ENCODE results near the gene MAGI1. TPM values are rescaled to one million over a fixed set of nuclear protein-coding genes. Genes with fewer than 3 reads are reported as not detected.

The MAGI1 gene
- polyA plus RNA-seq, 1 of the 3 experiments (the other 2 are of a cell fraction): 10.3 TPM

DNA sequence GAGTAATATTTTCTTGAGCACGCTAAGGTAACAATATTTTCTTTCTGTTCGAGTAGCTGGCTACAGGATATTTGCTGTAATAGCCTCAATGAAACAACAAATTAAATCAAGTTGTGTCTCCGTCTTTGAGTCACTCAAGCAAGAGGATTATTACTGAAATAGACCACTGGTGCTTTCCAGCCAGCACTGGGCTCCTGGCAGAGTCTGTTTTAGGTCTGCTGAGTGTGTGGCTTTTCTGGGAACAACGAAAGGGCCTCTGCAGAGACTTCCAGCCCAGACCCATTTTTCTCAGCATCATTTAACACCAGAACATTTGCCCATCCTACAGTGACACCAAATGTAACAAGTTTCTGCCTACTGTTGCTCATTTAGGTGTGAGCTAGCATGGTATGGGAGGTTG lies 652.9 kb downstream of the MAGI1 start (continued):
- no peak for TF ChIP-seq GATA2 (CRISPR knock-in tag; IDR thresholded peaks at IDR 0.05)

DNA sequence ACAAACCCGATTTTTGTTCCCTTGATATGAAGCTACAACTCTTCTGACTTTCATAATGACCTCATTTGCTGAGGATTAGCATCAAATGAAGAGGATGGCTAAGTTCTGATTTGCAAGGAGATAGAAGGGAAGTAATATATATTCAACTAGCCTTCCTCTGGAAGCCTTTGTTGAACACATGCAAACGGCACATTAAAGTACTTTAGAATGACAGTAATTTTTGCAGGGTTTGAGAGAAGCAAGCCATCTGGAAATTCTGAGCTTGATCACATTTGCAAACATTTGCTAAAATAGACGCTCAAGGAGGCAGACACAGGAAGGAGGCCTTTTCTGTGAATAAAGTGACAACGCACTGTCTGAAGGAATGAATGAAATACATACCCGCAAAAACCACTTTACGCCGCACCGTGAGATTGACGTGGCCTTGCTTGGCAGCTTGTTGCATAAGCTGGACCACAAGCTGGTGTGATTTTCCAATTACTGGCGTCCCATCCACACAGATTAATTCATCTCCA lies 657.2 kb downstream of the MAGI1 start:
- Histone ChIP-seq H3K27ac (ENCODE audit: low read depth in 2 of 2, low read length in 1 of 2) (no peak overlapping the region), H2AFZ (ENCODE audit: low read depth) (no peak overlapping the region), H3K4me3 (ENCODE audit: low read depth in 2 of 2, low read length in 1 of 2) (no peak overlapping the region), H3K9me2 (no peaks in the 10 kb centered on the region), H3K27me3 (ENCODE audit: insufficient read depth) (no peaks in the 10 kb centered on the region), H3K4me2 (no peak overlapping the region), H4K20me1 (ENCODE audit: insufficient read depth) (no peaks in the 10 kb centered on the region), H3K79me2 (ENCODE audit: insufficient read depth) (no peaks in the 10 kb centered on the region), H3K9ac (no peak overlapping the region), H3K36me3 (replicated peaks in 1 of 2; ENCODE audit: control insufficient read depth in 1 of 2, insufficient read depth in 2 of 2, low read length in 1 of 2) (peaks cover 35% of the 10 kb centered on the region in 2 experiments), H3F3A (replicated peaks; ENCODE audit: insufficient read depth) (no peaks in the 10 kb centered on the region), H3K4me1 (ENCODE audit: control insufficient read depth in 1 of 2, insufficient read depth in 2 of 2, low read depth in 1 of 2, low read length in 1 of 2) (no peaks in the 10 kb centered on the region; a peak in 1 of 4 replicates), H3K9me3 (no peaks in the 10 kb centered on the region)
- WGBS (ENCODE audit: low lambda C conversion rate): 95% methylated on average over 10 of the region's 10 CpGs
- ChIA-PET POLR2A (interaction anchor here (0.6 kb wide), 1 partner anchor 670 kb away, joined by 3 read pairs; no protein-coding TSS in a partner anchor), CTCF (interaction anchor here (0.7 to 1.2 kb wide), 2 partner anchors 748 to 851 kb away, joined by 3 read pairs; no protein-coding TSS in a partner anchor)
- DNase-seq: no peak
- TF ChIP-seq YY1 (IDR thresholded peaks at IDR 0.05; ENCODE audit: low read depth) (no peak), SIN3A (IDR thresholded peaks at IDR 0.05; ENCODE audit: borderline replicate concordance, low read depth, low read length) (no peak), TCF12 (IDR thresholded peaks at IDR 0.05) (no peak), POLR2AphosphoS5 (IDR thresholded peaks at IDR 0.05; ENCODE audit: low read depth, low read length) (no peak)
- TF ChIP-seq, protein P1, sequence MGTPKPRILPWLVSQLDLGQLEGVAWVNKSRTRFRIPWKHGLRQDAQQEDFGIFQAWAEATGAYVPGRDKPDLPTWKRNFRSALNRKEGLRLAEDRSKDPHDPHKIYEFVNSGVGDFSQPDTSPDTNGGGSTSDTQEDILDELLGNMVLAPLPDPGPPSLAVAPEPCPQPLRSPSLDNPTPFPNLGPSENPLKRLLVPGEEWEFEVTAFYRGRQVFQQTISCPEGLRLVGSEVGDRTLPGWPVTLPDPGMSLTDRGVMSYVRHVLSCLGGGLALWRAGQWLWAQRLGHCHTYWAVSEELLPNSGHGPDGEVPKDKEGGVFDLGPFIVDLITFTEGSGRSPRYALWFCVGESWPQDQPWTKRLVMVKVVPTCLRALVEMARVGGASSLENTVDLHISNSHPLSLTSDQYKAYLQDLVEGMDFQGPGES (IDR thresholded peaks at IDR 0.05; ENCODE audit: low read depth, low read length): no peak

DNA sequence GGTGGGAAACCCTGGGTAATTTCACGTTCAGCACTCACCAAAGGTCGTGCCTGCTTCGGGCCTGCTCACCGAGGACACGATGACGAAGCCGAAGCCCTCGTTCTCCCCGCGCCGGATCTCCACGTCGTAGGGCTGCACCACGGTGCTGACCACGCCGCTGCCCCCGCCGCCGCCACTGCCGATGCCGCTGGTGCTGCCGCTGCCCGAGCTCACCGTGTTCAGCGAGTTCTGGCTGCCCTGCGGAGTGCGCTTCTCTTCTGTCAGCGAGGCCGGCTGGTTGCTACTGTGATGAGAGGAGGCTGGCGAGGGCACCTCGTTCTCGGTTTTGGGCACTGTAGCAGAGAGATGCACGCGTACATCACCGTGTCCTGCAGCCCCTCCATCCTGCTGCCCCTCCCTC lies 659.5 kb downstream of the MAGI1 start:
- 97% methylated on average over 32 of the region's 35 CpGs for WGBS (ENCODE audit: low lambda C conversion rate)
- no peak overlapping the region for H3K4me2 ChIP-seq

More for the DNA sequence above, 659.5 kb downstream of the MAGI1 start:
- H3K4me1 ChIP-seq (ENCODE audit: control insufficient read depth in 1 of 2, insufficient read depth in 2 of 2, low read depth in 1 of 2, low read length in 1 of 2): no peaks in the 10 kb centered on the region
- H3K27ac ChIP-seq (ENCODE audit: low read depth in 2 of 2, low read length in 1 of 2): no peak overlapping the region
- H4K20me1 ChIP-seq (ENCODE audit: insufficient read depth): no peaks in the 10 kb centered on the region
- H3F3A ChIP-seq (replicated peaks; ENCODE audit: insufficient read depth): no peaks in the 10 kb centered on the region
- no peak for DNase-seq
- H3K27me3 ChIP-seq (ENCODE audit: insufficient read depth): no peaks in the 10 kb centered on the region
- no peak overlapping the region for H2AFZ ChIP-seq (ENCODE audit: low read depth)
- TF ChIP-seq, protein P2, sequence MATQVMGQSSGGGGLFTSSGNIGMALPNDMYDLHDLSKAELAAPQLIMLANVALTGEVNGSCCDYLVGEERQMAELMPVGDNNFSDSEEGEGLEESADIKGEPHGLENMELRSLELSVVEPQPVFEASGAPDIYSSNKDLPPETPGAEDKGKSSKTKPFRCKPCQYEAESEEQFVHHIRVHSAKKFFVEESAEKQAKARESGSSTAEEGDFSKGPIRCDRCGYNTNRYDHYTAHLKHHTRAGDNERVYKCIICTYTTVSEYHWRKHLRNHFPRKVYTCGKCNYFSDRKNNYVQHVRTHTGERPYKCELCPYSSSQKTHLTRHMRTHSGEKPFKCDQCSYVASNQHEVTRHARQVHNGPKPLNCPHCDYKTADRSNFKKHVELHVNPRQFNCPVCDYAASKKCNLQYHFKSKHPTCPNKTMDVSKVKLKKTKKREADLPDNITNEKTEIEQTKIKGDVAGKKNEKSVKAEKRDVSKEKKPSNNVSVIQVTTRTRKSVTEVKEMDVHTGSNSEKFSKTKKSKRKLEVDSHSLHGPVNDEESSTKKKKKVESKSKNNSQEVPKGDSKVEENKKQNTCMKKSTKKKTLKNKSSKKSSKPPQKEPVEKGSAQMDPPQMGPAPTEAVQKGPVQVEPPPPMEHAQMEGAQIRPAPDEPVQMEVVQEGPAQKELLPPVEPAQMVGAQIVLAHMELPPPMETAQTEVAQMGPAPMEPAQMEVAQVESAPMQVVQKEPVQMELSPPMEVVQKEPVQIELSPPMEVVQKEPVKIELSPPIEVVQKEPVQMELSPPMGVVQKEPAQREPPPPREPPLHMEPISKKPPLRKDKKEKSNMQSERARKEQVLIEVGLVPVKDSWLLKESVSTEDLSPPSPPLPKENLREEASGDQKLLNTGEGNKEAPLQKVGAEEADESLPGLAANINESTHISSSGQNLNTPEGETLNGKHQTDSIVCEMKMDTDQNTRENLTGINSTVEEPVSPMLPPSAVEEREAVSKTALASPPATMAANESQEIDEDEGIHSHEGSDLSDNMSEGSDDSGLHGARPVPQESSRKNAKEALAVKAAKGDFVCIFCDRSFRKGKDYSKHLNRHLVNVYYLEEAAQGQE (IDR thresholded peaks at IDR 0.05; ENCODE audit: low read depth, low read length): no peak
- TF ChIP-seq RCOR1 (IDR thresholded peaks at IDR 0.05; ENCODE audit: low read length): no peak
- no peak for TF ChIP-seq RFX5 (IDR thresholded peaks at IDR 0.05; ENCODE audit: low read length)
- TF ChIP-seq RXRA (IDR thresholded peaks at IDR 0.05; ENCODE audit: borderline replicate concordance, low read depth): no peak
- no peak for TF ChIP-seq RAD21 (IDR thresholded peaks at IDR 0.05; ENCODE audit: low read length)
- no peak for TF ChIP-seq FOXJ3 (CRISPR knock-in tag; IDR thresholded peaks at IDR 0.05)
- TF ChIP-seq SIN3A (IDR thresholded peaks at IDR 0.05; ENCODE audit: borderline replicate concordance, low read depth, low read length): no peak
- TF ChIP-seq TAF1 (IDR thresholded peaks at IDR 0.05; ENCODE audit: borderline replicate concordance, low read depth, low read length): no peak
- CTCF ChIA-PET: interaction anchor here (0.7 kb wide), 1 partner anchor 44 kb away, joined by 3 read pairs; no protein-coding TSS in a partner anchor
- H3K9ac ChIP-seq: no peak overlapping the region
- no peaks in the 10 kb centered on the region for H3K79me2 ChIP-seq (ENCODE audit: insufficient read depth)
- H3K36me3 ChIP-seq (replicated peaks in 1 of 2; ENCODE audit: control insufficient read depth in 1 of 2, insufficient read depth in 2 of 2, low read length in 1 of 2): peaks cover 35 to 38% of the 10 kb centered on the region in 2 experiments
- no peak overlapping the region for H3K4me3 ChIP-seq (ENCODE audit: low read depth in 2 of 2, low read length in 1 of 2)
- POLR2A ChIA-PET: no interaction called here
- H3K9me2 ChIP-seq: no peaks in the 10 kb centered on the region
- no peaks in the 10 kb centered on the region for H3K9me3 ChIP-seq

All from SK-N-SH (cell line).